Ramos (cell line): ENCODE results near the gene SLC25A41.

Source experiments
- in situ Hi-C: fragments of 300-500 bp; cut with MboI; formaldehyde crosslinking; loops from one replicate; pipeline ENCODE4 v1.14.3; 2022; ENCODE audit warnings: low sequenced_read_pairs; ENCODE audit not compliant: unreplicated experiment

The SLC25A41 gene

GRCh38 chr19:6433663-6434062 is at the start of gene SLC25A41:
SLC25A41 (minus strand) TSS chr19:6433763; CDS start chr19:6433693, 70 bp downstream.
- in situ Hi-C loops = no loop called here

- in situ Hi-C loops = no loop called here
Observed at GRCh38 chr19:6483235-6483634, 49.7 kb upstream of the SLC25A41 start.

- in situ Hi-C loops = no loop called here
Observed at GRCh38 chr19:6482343-6482686, 48.8 kb upstream of the SLC25A41 start.

- in situ Hi-C loops = no loop called here
Observed at GRCh38 chr19:6481541-6482342, 48.2 kb upstream of the SLC25A41 start, which contains the start of gene DENND1C. DENND1C (minus strand) TSS chr19:6481787; CDS start chr19:6481695, 92 bp downstream.

- in situ Hi-C loops = no loop called here
Observed at GRCh38 chr19:6480848-6481415, 47.4 kb upstream of the SLC25A41 start.

GRCh38 chr19:6479836-6480398 is 46.4 kb upstream of the SLC25A41 start:
- in situ Hi-C loops = no loop called here

GRCh38 chr19:6478815-6479214 is 45.3 kb upstream of the SLC25A41 start:
- in situ Hi-C loops = no loop called here

GRCh38 chr19:6476896-6477431 is 43.4 kb upstream of the SLC25A41 start:
- in situ Hi-C loops = no loop called here

GRCh38 chr19:6476155-6476895 is 42.8 kb upstream of the SLC25A41 start:
- in situ Hi-C loops = no loop called here

- in situ Hi-C loops = no loop called here
Observed at GRCh38 chr19:6475321-6476108, 42.0 kb upstream of the SLC25A41 start.

- in situ Hi-C loops = no loop called here
Observed at GRCh38 chr19:6473647-6474046, 40.1 kb upstream of the SLC25A41 start.

- in situ Hi-C loops = no loop called here
Observed at GRCh38 chr19:6472713-6473112, 39.1 kb upstream of the SLC25A41 start.

GRCh38 chr19:6471076-6471475 is 37.5 kb upstream of the SLC25A41 start:
- in situ Hi-C loops = no loop called here

GRCh38 chr19:6470173-6470572 is 36.6 kb upstream of the SLC25A41 start:
- in situ Hi-C loops = no loop called here

GRCh38 chr19:6467384-6467783 is 33.8 kb upstream of the SLC25A41 start:
- in situ Hi-C loops = no loop called here

- in situ Hi-C loops = no loop called here
Observed at GRCh38 chr19:6466526-6467248, 33.1 kb upstream of the SLC25A41 start.

GRCh38 chr19:6465663-6466062 is 32.1 kb upstream of the SLC25A41 start:
- in situ Hi-C loops = no loop called here

GRCh38 chr19:6465006-6465405 is 31.4 kb upstream of the SLC25A41 start:
- in situ Hi-C loops = no loop called here
